ENCODE data around the gene VPS13C.

DNA sequence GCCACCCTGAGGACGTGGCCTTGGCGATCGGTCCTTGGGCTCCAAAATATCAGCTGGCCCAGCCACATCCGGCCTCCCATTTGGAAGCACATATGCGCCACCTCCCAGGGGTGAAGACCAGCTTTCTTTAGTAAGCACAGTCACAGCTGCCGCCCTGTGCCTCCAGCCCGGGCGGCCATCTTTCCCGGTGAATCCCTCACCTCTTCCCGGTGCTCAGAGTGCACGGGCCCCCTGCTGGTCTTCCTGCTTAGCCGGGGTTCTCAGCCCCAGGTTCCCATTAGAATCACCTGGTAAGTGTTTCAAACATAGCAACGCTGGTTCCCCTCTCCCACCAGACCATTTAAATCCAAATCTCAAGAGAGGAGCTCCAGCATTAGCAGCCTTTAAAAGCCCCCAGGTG is 232.2 kb downstream of the VPS13C start:
- TF ChIP-seq EZH2phosphoT487 (IDR thresholded peaks at IDR 0.05; ENCODE audit: insufficient read depth, low read depth), result no peak
- TF ChIP-seq EZH2 (IDR thresholded peaks at IDR 0.05; ENCODE audit: insufficient read depth, poor library complexity, severe bottlenecking), result no peak
